Uterus (tissue), 4 donors: Measurements from ENCODE around the gene PRR13. TPM values are rescaled to one million over a fixed set of nuclear protein-coding genes. Genes with fewer than 3 reads are reported as not detected.

Source experiments
- DNase-seq, 2 donors: peaks; one replicate each; pipeline ENCODE4 v3.0.0-alpha.2; 2019 to 2020
- H3K27ac ChIP-seq, 2 donors: fragments of 200-600 bp; sonication (generic); 1 replicate in 1 of 2; 2 replicates in 1 of 2; pipeline ENCODE4 v1.5.1; 2016 to 2018
- H3K27me3 ChIP-seq, 2 donors: fragments of 200-600 bp; sonication (generic); one replicate each; pipeline ENCODE4 v1.5.1; 2018 to 2019; ENCODE audit warnings: control low read depth in 1 of 2
- H3K36me3 ChIP-seq, 2 donors: fragments of 200-600 bp; sonication (generic); one replicate each; pipeline ENCODE4 v1.5.1; 2019; ENCODE audit warnings: control low read depth in 1 of 2
- H3K4me1 ChIP-seq, 2 donors: fragments of 200-600 bp; sonication (generic); one replicate each; pipeline ENCODE4 v1.5.1; 2018 to 2019; ENCODE audit warnings: control low read depth in 1 of 2
- H3K4me3 ChIP-seq, 2 donors: fragments of 200-600 bp; sonication (generic); 1 replicate in 1 of 2; 2 replicates in 1 of 2; pipeline ENCODE4 v1.5.1; 2018 to 2019; ENCODE audit warnings: mild to moderate bottlenecking in 1 of 2
- H3K9me3 ChIP-seq, 2 donors: fragments of 200-600 bp; sonication (generic); one replicate each; pipeline ENCODE4 v1.5.1; 2019; ENCODE audit warnings: control low read depth in 1 of 2
- CTCF ChIP-seq, 4 experiments: fragments of 200-600 bp in 2 of 4; fragments of 450-650 bp in 2 of 4; sonication (generic) in 2 of 4; IDR thresholded peaks; one replicate each; pipeline ENCODE4 v1.5.1; 2016 to 2019; ENCODE audit warnings: antibody characterized with exemption in 4 of 4, mild to moderate bottlenecking in 2 of 4, moderate library complexity in 1 of 4
- POLR2A ChIP-seq, 2 donors: fragments of 450-650 bp; IDR thresholded peaks; one replicate each; pipeline ENCODE4 v1.6.1; 2016; ENCODE audit warnings: antibody characterized with exemption in 2 of 2, mild to moderate bottlenecking in 1 of 2, moderate library complexity in 1 of 2
- intact Hi-C: fragments of 100-400 bp; cut with DNase I; formaldehyde crosslinking; loops from one replicate; pipeline ENCODE4 v1.15.1; 2023; ENCODE audit warnings: low total_unique reads
- total RNA-seq, 4 donors: library from RNA; depleted of rRNA in 3 of 4; stranded (reverse); fragments of >200 nt in 3 of 4; gene quantifications; one replicate each; pipeline versions ENCODE4 v1.1.0 to v1.2.4, GENCODE V29; 2014 to 2023
- donor health status: DM: yes; HTN: yes; CAD: no.

Gene PRR13
- total RNA-seq, 4 donors from 2014 or later: 2.6 to 88.2 (median 20.1) TPM

DNA sequence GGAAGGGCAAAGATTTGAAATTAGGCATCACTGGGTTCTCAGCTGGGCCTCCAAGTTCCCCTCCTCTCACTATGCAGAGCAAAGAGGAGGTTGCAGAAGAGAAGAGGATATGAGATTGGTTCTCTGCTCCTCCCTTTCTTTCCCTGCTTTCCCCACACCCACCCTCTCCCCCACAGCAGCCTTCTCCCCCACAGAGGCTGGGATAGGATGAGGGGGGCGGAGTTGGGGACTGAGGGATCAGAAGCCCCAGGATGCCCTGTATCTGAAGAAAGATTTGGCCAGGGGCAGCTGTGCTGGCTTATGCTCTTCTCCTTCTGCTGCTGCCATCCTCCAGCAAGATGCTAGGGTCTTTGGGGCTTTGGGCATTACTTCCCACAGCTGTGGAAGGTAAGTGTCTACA is 17.9 kb upstream of the PRR13 start, which contains the start of gene AMHR2:
AMHR2 (plus strand) TSS at position 259 of the 400 bp plus-strand sequence; CDS start at position 339, 80 bp downstream.
- intact Hi-C loops: loop anchor here (5.0 kb wide), 1 partner anchor 71 kb away; no protein-coding TSS in a partner anchor
- H3K4me3 ChIP-seq: no peak within 1 kb of the TSS
- no peak within 1 kb of the TSS for H3K27ac ChIP-seq
- H3K36me3 ChIP-seq: no peaks in the 10 kb centered on the region
- H3K9me3 ChIP-seq: no peaks in the 10 kb centered on the region
- DNase-seq: no peak
- no peaks in the 10 kb centered on the region for H3K27me3 ChIP-seq
- no peak for TF ChIP-seq POLR2A (IDR thresholded peaks at IDR 0.05)
- no peak for TF ChIP-seq CTCF (IDR thresholded peaks at IDR 0.05)
- no peaks in the 10 kb centered on the region for H3K4me1 ChIP-seq

DNA sequence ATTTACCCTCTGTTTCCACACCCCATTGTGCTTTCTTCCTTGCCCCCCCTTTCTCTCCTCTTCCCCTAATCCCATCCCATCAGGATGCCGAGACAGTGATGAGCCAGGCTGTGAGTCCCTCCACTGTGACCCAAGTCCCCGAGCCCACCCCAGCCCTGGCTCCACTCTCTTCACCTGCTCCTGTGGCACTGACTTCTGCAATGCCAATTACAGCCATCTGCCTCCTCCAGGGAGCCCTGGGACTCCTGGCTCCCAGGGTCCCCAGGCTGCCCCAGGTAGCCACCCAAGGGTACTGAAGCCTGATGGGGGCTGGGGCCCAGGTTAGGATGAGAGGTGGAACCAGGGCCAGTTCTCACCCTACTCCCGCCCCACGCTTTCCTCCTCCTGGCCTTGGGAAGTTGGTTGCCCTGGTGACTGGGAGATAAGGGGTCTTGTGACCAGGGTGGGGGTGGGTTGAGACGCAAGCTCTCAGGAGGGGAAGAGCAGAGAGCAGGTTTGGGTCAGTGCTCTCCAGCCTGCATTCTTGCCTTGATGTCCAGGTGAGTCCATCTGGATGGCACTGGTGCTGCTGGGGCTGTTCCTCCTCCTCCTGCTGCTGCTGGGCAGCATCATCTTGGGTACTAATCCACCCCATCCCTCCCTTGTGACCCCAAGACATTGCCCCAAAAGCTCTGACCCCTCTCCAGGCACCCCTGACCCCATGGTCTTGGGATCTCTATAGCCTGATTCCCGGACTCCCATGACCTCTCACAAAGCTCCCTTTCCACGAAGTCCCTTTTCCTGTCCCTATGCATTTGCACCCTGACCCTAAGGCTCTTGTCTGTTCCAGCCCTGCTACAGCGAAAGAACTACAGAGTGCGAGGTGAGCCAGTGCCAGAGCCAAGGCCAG is 16.7 kb upstream of the PRR13 start:
- no peak for DNase-seq
- intact Hi-C loops: loop anchor here (5.0 kb wide), 1 partner anchor 73 kb away; no protein-coding TSS in a partner anchor
- Histone ChIP-seq H3K4me3 (peak overlapping the region in 1 of 2 donors; percentile 18), H3K27me3 (no peaks in the 10 kb centered on the region), H3K36me3 (no peaks in the 10 kb centered on the region), H3K27ac (no peak overlapping the region), H3K4me1 (no peaks in the 10 kb centered on the region), H3K9me3 (no peaks in the 10 kb centered on the region)
- TF ChIP-seq CTCF (IDR thresholded peaks at IDR 0.05) (no peak), POLR2A (IDR thresholded peaks at IDR 0.05) (no peak)

- no peak for TF ChIP-seq POLR2A (IDR thresholded peaks at IDR 0.05)
- TF ChIP-seq CTCF (IDR thresholded peaks at IDR 0.05): no peak
- no peak overlapping the region for H3K27ac ChIP-seq
- no peaks in the 10 kb centered on the region for H3K9me3 ChIP-seq
- intact Hi-C loops: no loop called here
- no peak for DNase-seq
- no peaks in the 10 kb centered on the region for H3K27me3 ChIP-seq
- H3K4me1 ChIP-seq: no peaks in the 10 kb centered on the region
- no peaks in the 10 kb centered on the region for H3K36me3 ChIP-seq
- H3K4me3 ChIP-seq: peak overlapping the region in 1 of 2 donors; percentile 18
These were observed 15.9 kb upstream of the PRR13 start for GRCh38 chr12:53425515-53426150.

- Histone ChIP-seq H3K36me3 (no peaks in the 10 kb centered on the region), H3K27me3 (no peaks in the 10 kb centered on the region), H3K4me3 (no peak overlapping the region), H3K9me3 (no peaks in the 10 kb centered on the region), H3K4me1 (no peaks in the 10 kb centered on the region), H3K27ac (no peak overlapping the region)
- no peak for DNase-seq
- no peak for TF ChIP-seq POLR2A (IDR thresholded peaks at IDR 0.05)
- TF ChIP-seq CTCF (IDR thresholded peaks at IDR 0.05): no peak
- intact Hi-C loops: no loop called here
These were observed 13.5 kb upstream of the PRR13 start for GRCh38 chr12:53427905-53428594.
